Measurements from ENCODE around the gene PIK3CD.
"Not testable (repeated sequence)": the region's sequence is repeated elsewhere in the genome, so short reads cannot be mapped to it uniquely, and the experiment has no call there.

The PIK3CD gene

GRCh38 chr1:9732123-9732971, 80.8 kb downstream of the PIK3CD start:
- no peak for DNase-seq (ENCODE audit: low read depth in 3 of 3)

GRCh38 chr1:9733160-9733789, 81.7 kb downstream of the PIK3CD start:
- no peak for DNase-seq (ENCODE audit: low read depth in 3 of 3)

- no peak for DNase-seq (ENCODE audit: low read depth in 3 of 3)
These were observed 84.3 kb downstream of the PIK3CD start for GRCh38 chr1:9735800-9736199.

- no peak for DNase-seq (ENCODE audit: low read depth in 3 of 3)
These were observed 84.7 kb downstream of the PIK3CD start for GRCh38 chr1:9736241-9736640.

- no peak for DNase-seq (ENCODE audit: low read depth in 3 of 3)
These were observed 85.5 kb downstream of the PIK3CD start for GRCh38 chr1:9737057-9737456.

- DNase-seq (ENCODE audit: low read depth in 3 of 3) = no peak
These were observed 86.1 kb downstream of the PIK3CD start for GRCh38 chr1:9737671-9738070.

- no peak for DNase-seq (ENCODE audit: low read depth in 3 of 3)
These were observed 92.7 kb downstream of the PIK3CD start for GRCh38 chr1:9744106-9744799.

- no peak for DNase-seq (ENCODE audit: low read depth in 3 of 3)
These were observed 94.7 kb downstream of the PIK3CD start for GRCh38 chr1:9746211-9746610.

- no peak for DNase-seq (ENCODE audit: low read depth in 3 of 3)
These were observed 95.1 kb downstream of the PIK3CD start for GRCh38 chr1:9746651-9747050.

GRCh38 chr1:9748391-9748790, 96.9 kb downstream of the PIK3CD start:
- DNase-seq (ENCODE audit: low read depth in 3 of 3) = not testable (repeated sequence)

- DNase-seq (ENCODE audit: low read depth in 3 of 3) = no peak
These were observed 97.8 kb downstream of the PIK3CD start for GRCh38 chr1:9749361-9749760.

- no peak for DNase-seq (ENCODE audit: low read depth in 3 of 3)
These were observed 100.4 kb downstream of the PIK3CD start for GRCh38 chr1:9751971-9752370.

- no peak for DNase-seq (ENCODE audit: low read depth in 3 of 3)
These were observed 101.6 kb downstream of the PIK3CD start for GRCh38 chr1:9753121-9753531.

- no peak for DNase-seq (ENCODE audit: low read depth in 3 of 3)
These were observed 104.0 kb downstream of the PIK3CD start for GRCh38 chr1:9755441-9755995.

GRCh38 chr1:9758559-9759121, 107.1 kb downstream of the PIK3CD start:
- no peak for DNase-seq (ENCODE audit: low read depth in 3 of 3)

GRCh38 chr1:9759939-9760338, 108.4 kb downstream of the PIK3CD start:
- no peak for DNase-seq (ENCODE audit: low read depth in 3 of 3)

- no peak for DNase-seq (ENCODE audit: low read depth in 3 of 3)
These were observed 109.3 kb downstream of the PIK3CD start for GRCh38 chr1:9760824-9761223.

GRCh38 chr1:9761855-9762254, 110.3 kb downstream of the PIK3CD start:
- no peak for DNase-seq (ENCODE audit: low read depth in 3 of 3)

GRCh38 chr1:9762446-9762845, 110.9 kb downstream of the PIK3CD start:
- not testable (repeated sequence) for DNase-seq (ENCODE audit: low read depth in 3 of 3)

- DNase-seq (ENCODE audit: low read depth in 3 of 3) = no peak
These were observed 112.4 kb downstream of the PIK3CD start for GRCh38 chr1:9763914-9764313.

GRCh38 chr1:9764550-9764949, 113.0 kb downstream of the PIK3CD start:
- DNase-seq (ENCODE audit: low read depth in 3 of 3) = no peak
